K562 (cell line): ENCODE measurements around the gene NUDT22. TPM values are rescaled to one million over a fixed set of nuclear protein-coding genes. Genes with fewer than 3 reads are reported as not detected.

ENCODE experiments used
- ATAC-seq: fragments of 200-7000 bp; cut with Tn5 transposase; 3 replicates; pipeline ENCODE4 v1.9.1; 2020; ENCODE audit warnings: moderate library complexity
- BruUV-seq: library from RNA; stranded (reverse); fragments of 400-500 nt; replicated peaks from 2 replicates; lab custom pipeline; 2021; lab: Mats Ljungman, UMichigan
- CTCF ChIA-PET: fragments of 300-600 bp; formaldehyde crosslinking; extraction: SDS; loops from one replicate; lab custom pipeline; 2021; ENCODE audit warnings: low intra/inter-chr PET ratio; lab: Yijun Ruan, JAX
- POLR2A ChIA-PET: fragments of 300-600, 350-650 bp; sonication (Branson Sonifier 250); formaldehyde crosslinking; extraction: SDS; loops from one replicate; lab custom pipeline; 2021; ENCODE audit warnings: antibody characterized with exemption, inconsistent platforms; lab: Yijun Ruan, JAX
- DNase-seq, 4 experiments: peaks; one replicate each; pipeline versions ENCODE4 v3.0.0 to v3.0.0-alpha.2; 2011 to 2018; ENCODE audit warnings: low spot score in 3 of 4, mixed read lengths in 3 of 4; ENCODE audit errors: extremely low read depth in 1 of 4
- FAIRE-seq: peaks from 2 replicates; lab custom pipeline; 2011; peaks lifted over from hg19 to GRCh38; lab: Jason Lieb, UNC
- H2AFZ ChIP-seq: 2 replicates; pipeline ENCODE4 v1.6.0; 2011; ENCODE audit warnings: low read depth, low read length, control low read depth, inconsistent platforms
- H3K27ac ChIP-seq: fragments of 200-600 bp; 3 replicates; pipeline ENCODE4 v1.8.0; 2011; ENCODE audit warnings: low read depth, mild to moderate bottlenecking, control low read depth, inconsistent platforms, low read length, moderate library complexity, mixed read lengths; ENCODE audit errors: extremely low read depth
- H3K27me3 ChIP-seq, 2 experiments: fragments of 300-600 bp in 1 of 2; 2 replicates in 1 of 2; 3 replicates in 1 of 2; pipeline versions ENCODE4 v1.6.0 to v1.8.0; 2011; ENCODE audit warnings: inconsistent platforms in 2 of 2, low read length in 2 of 2, mild to moderate bottlenecking in 1 of 2, mixed read lengths in 1 of 2, moderate library complexity in 1 of 2; ENCODE audit not compliant: control insufficient read depth in 2 of 2, insufficient read depth in 2 of 2
- H3K36me3 ChIP-seq: fragments of 300-600 bp; 3 replicates; pipeline ENCODE4 v1.8.0; 2011; ENCODE audit warnings: mild to moderate bottlenecking, low read length, inconsistent platforms; ENCODE audit not compliant: control insufficient read depth, insufficient read depth
- H3K4me1 ChIP-seq, 2 experiments: fragments of 200-600 bp in 1 of 2; replicated peaks in 1 of 2; 2 replicates in 1 of 2; 3 replicates in 1 of 2; pipeline versions ENCODE4 v1.5.1 to v1.8.0; 2011; ENCODE audit warnings: inconsistent platforms in 2 of 2, low read length in 2 of 2, mild to moderate bottlenecking in 1 of 2, mixed read lengths in 1 of 2, moderate library complexity in 1 of 2; ENCODE audit not compliant: control insufficient read depth in 2 of 2, insufficient read depth in 2 of 2
- H3K4me2 ChIP-seq: 2 replicates; pipeline ENCODE4 v1.6.1; 2011; ENCODE audit warnings: low read length, control low read depth, inconsistent platforms, mixed read lengths; ENCODE audit not compliant: insufficient read depth
- H3K4me3 ChIP-seq: fragments of 200-600 bp; sonication (generic), shearing (Covaris generic); 2 replicates; pipeline ENCODE4 v1.5.1; 2016; ENCODE audit warnings: control low read depth, inconsistent platforms
- H3K79me2 ChIP-seq: fragments of 200-600 bp; 3 replicates; pipeline ENCODE4 v1.8.0; 2011; ENCODE audit warnings: low read length, inconsistent platforms; ENCODE audit not compliant: control insufficient read depth, insufficient read depth
- H3K9ac ChIP-seq, 2 experiments: 2 replicates each; pipeline versions ENCODE4 v1.6.0 to v1.6.1; 2011; ENCODE audit warnings: low read depth in 2 of 2, low read length in 2 of 2, control low read depth in 1 of 2, inconsistent platforms in 1 of 2, mild to moderate bottlenecking in 1 of 2, mixed read lengths in 1 of 2; ENCODE audit not compliant: insufficient read depth in 1 of 2
- H3K9me1 ChIP-seq: one replicate; pipeline ENCODE4 v1.6.0; 2011; ENCODE audit warnings: inconsistent platforms, mild to moderate bottlenecking, low read length, moderate library complexity; ENCODE audit not compliant: control insufficient read depth, insufficient read depth
- H3K9me3 ChIP-seq: replicated peaks from 2 replicates; pipeline ENCODE4 v1.5.1; 2011; ENCODE audit warnings: low read depth, low read length, inconsistent platforms; ENCODE audit not compliant: control insufficient read depth, insufficient read depth
- H4K20me1 ChIP-seq: replicated peaks from 2 replicates; pipeline ENCODE4 v1.6.1; 2011; ENCODE audit warnings: low read length, inconsistent platforms, mixed read lengths; ENCODE audit not compliant: control insufficient read depth, insufficient read depth
- CUX1 ChIP-seq: fragments of 200-800 bp; sonication (Bioruptor generic); IDR thresholded peaks from 2 replicates; pipeline ENCODE4 v1.6.1; 2016; ENCODE audit warnings: missing genetic modification characterization, missing compliant biosample characterization
- E2F3 ChIP-seq: fragments of 250-450 bp; sonication (Bioruptor Pico); IDR thresholded peaks from 2 replicates; pipeline ENCODE4 v1.4.0; 2020; ENCODE audit warnings: mild to moderate bottlenecking
- E2F6 ChIP-seq, 2 experiments: IDR thresholded peaks; 2 replicates each; pipeline ENCODE4 v1.6.1; 2011; ENCODE audit warnings: borderline replicate concordance in 1 of 2, control low read depth in 1 of 2, low read depth in 1 of 2, low read length in 1 of 2, mild to moderate bottlenecking in 1 of 2, mixed read lengths in 1 of 2, moderate library complexity in 1 of 2; ENCODE audit not compliant: insufficient read depth in 1 of 2, insufficient read length in 1 of 2, poor library complexity in 1 of 2, severe bottlenecking in 1 of 2; ENCODE audit errors: extremely low read depth in 1 of 2
- PTTG1 ChIP-seq: fragments of 450-650 bp; IDR thresholded peaks from 2 replicates; pipeline ENCODE4 v1.6.1; 2016; ENCODE audit warnings: low read depth, mild to moderate bottlenecking, missing genetic modification characterization, missing compliant biosample characterization
- RB1 ChIP-seq: fragments of 450-650 bp; IDR thresholded peaks from 2 replicates; pipeline ENCODE4 v1.6.1; 2017; ENCODE audit warnings: low read depth, mild to moderate bottlenecking
- ZNF592 ChIP-seq: fragments of 450-650 bp; IDR thresholded peaks from 2 replicates; pipeline ENCODE4 v1.6.1; 2017; ENCODE audit warnings: antibody characterized with exemption, mild to moderate bottlenecking
- ZSCAN32 ChIP-seq: fragments of 450-650 bp; formaldehyde crosslinking; IDR thresholded peaks from 2 replicates; pipeline ENCODE4 v1.4.0; 2020; ENCODE audit warnings: mild to moderate bottlenecking, moderate library complexity
- WGBS: fragments of 100-300 bp; shearing (Covaris generic); methylation state at CpG from one replicate; pipeline ENCODE4 v1.1.6; 2016; ENCODE audit warnings: low coverage, mixed read lengths; ENCODE audit not compliant: insufficient coverage; ENCODE audit errors: missing lambda C conversion rate; 5-methylcytosine and 5-hydroxymethylcytosine counted together
- in situ Hi-C: fragments of 300-500 bp; cut with MboI; formaldehyde crosslinking; loops from 4 replicates; pipeline ENCODE4 v1.15.0; 2018; ENCODE audit warnings: inconsistent platforms, mixed read lengths
- intact Hi-C: fragments of 100-400 bp; cut with micrococcal nuclease; formaldehyde crosslinking; loops from 2 replicates; pipeline ENCODE4 v1.14.2; 2022
- polyA plus RNA-seq, 8 experiments: library from polyadenylated mRNA; depleted of rRNA in 4 of 8; stranded (reverse) in 5 of 8; unstranded in 3 of 8; fragments of >200 nt; fragmentation: Nextera tagmentation in 2 of 8; fragmentation: Illumina TruSeq in 1 of 8; extraction: Ambion mirVana in 2 of 8; extraction: Trizol in 1 of 8; gene quantifications; 2 replicates each; pipeline versions ENCODE4 v1.2.1 to v1.2.3, GENCODE V29; 2011 to 2014; ENCODE audit warnings: inconsistent platforms in 1 of 8, missing spikeins in 1 of 8
- total RNA-seq, 7 experiments: library from RNA; depleted of rRNA in 6 of 7; stranded (reverse); fragments of >200 nt in 6 of 7; fragmentation: Illumina TruSeq in 2 of 7; extraction: Trizol in 2 of 7; gene quantifications; 2 replicates each; pipeline versions ENCODE4 v1.2.1 to v1.2.3, GENCODE V29; 2011 to 2021; ENCODE audit warnings: low replicate concordance in 1 of 7

NUDT22 gene
- total and polyA plus RNA-seq, 9 of the 15 experiments (the other 6 are each of a cell fraction or from before 2014, with no cell fraction given): 6.3 to 92.6 (median 37.4) TPM

GRCh38 chr11:64238999-64239398 is 12.9 kb downstream of the NUDT22 start (continued):
- TF ChIP-seq RB1 (no peak), E2F3 (CRISPR knock-in tag) (no peak), PTTG1 (tag) (no peak)

GRCh38 chr11:64239662-64240434 is 13.8 kb downstream of the NUDT22 start:
- Histone ChIP-seq H3K79me2 (peaks cover 57% of the 10 kb centered on the region), H4K20me1 (0 out of 2 replicates have a peak, but pooled peaks cover 3% of the 10 kb centered on the region), H3K4me3 (peak overlapping the region; percentile 99), H3K36me3 (peaks cover 67% of the 10 kb centered on the region), H3K9ac (peak overlapping the region; percentile 93 to 94), H3K27ac (peak overlapping the region; percentile 95), H3K9me3 (no peaks in the 10 kb centered on the region), H3K27me3 (no peaks in the 10 kb centered on the region), H3K9me1 (no peaks in the 10 kb centered on the region), H2AFZ (no peak overlapping the region), H3K4me2 (peak overlapping the region; percentile 85), H3K4me1 (peaks cover 34 to 70% of the 10 kb centered on the region in 2 experiments)
- POLR2A ChIA-PET: interaction anchor here (0.7 to 1.6 kb wide), 2 partner anchors 9 to 10 kb away, joined by 3 read pairs; partner anchors contain the start of gene DNAJC4
- FAIRE-seq (peak; percentile 74), DNase-seq (peak in 1 of 4 experiments; percentile 64), ATAC-seq (no peak)
- intact Hi-C loops (loop anchor here (10.0 kb wide), 1 partner anchor 65 kb away; the partner anchor contains the start of genes CATSPERZ and ESRRA), in situ Hi-C loops (no loop called here)
- CTCF ChIA-PET: no interaction called here
- WGBS: 44% methylated on average over 11 of the region's 11 CpGs
- no TSS peak for BruUV-seq
- TF ChIP-seq E2F6 (IDR thresholded peaks at IDR 0.05; ENCODE audit: borderline replicate concordance in 1 of 2, extremely low read depth in 1 of 2, insufficient read depth in 1 of 2, insufficient read length in 1 of 2, low read depth in 1 of 2, low read length in 1 of 2, poor library complexity in 1 of 2, severe bottlenecking in 1 of 2) (peak in 1 of 2 experiments; percentile 58), CUX1 (CRISPR knock-in tag) (peak; percentile 80; the same call in 1 of the 2 replicates), ZNF592 (peak; percentile 53; the same call in 1 of the 2 replicates), ZSCAN32 (CRISPR knock-in tag) (0 out of 2 replicates have a peak, but pooled peaks have one; percentile 2)
